Breast epithelium (tissue), 3 donors: ENCODE results near the gene CTNNA3.

Experiments used
- POLR2A ChIP-seq: fragments of 450-650 bp; IDR thresholded peaks from one replicate; pipeline ENCODE4 v1.6.1; 2016; ENCODE audit warnings: antibody characterized with exemption, mild to moderate bottlenecking, moderate library complexity
- POLR2AphosphoS5 ChIP-seq, 3 donors: sonication (generic); formaldehyde crosslinking; IDR thresholded peaks; one replicate each; pipeline ENCODE4 v1.6.1; 2017; ENCODE audit warnings: antibody characterized with exemption in 3 of 3
- TF ChIP-seq, protein P1 (sequence below), 3 donors: fragments of 450-650 bp; IDR thresholded peaks; one replicate each; pipeline ENCODE4 v1.5.1; 2016 to 2017; ENCODE audit warnings: antibody characterized with exemption in 3 of 3, mild to moderate bottlenecking in 3 of 3, moderate library complexity in 3 of 3

DNA sequence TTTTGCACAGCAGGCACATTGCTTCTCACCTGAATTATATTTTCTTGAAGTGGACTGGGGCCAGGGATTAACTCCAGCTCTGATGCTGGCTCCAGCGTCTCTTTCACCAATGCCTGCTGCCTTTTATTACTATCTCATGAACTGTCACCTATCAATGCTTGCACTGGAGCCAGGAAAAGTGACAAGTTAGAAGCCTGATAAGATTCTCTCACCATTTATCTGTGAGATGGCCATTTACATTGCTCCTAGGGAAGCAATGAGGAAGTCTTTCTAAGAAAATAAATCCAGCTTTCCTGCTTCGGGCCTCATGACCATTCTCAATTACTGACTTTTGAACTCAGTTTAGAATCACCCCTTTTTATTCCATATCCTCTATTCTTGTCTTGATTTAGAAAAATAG lies 818.6 kb downstream of the CTNNA3 start:
- TF ChIP-seq, protein P1, sequence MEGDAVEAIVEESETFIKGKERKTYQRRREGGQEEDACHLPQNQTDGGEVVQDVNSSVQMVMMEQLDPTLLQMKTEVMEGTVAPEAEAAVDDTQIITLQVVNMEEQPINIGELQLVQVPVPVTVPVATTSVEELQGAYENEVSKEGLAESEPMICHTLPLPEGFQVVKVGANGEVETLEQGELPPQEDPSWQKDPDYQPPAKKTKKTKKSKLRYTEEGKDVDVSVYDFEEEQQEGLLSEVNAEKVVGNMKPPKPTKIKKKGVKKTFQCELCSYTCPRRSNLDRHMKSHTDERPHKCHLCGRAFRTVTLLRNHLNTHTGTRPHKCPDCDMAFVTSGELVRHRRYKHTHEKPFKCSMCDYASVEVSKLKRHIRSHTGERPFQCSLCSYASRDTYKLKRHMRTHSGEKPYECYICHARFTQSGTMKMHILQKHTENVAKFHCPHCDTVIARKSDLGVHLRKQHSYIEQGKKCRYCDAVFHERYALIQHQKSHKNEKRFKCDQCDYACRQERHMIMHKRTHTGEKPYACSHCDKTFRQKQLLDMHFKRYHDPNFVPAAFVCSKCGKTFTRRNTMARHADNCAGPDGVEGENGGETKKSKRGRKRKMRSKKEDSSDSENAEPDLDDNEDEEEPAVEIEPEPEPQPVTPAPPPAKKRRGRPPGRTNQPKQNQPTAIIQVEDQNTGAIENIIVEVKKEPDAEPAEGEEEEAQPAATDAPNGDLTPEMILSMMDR (IDR thresholded peaks at IDR 0.05): no peak
- TF ChIP-seq POLR2AphosphoS5 (IDR thresholded peaks at IDR 0.05) (no peak), POLR2A (no peak)
